HG03025 (cell line): ENCODE measurements around the gene GABRR3.

ENCODE experiments used
- ATAC-seq: cut with Tn5 transposase; IDR thresholded peaks from one replicate; pipeline ENCODE4 v1.9.1; 2021; ENCODE audit warnings: mild to moderate bottlenecking, moderate library complexity; ENCODE audit not compliant: unreplicated experiment, low FRiP score

The GABRR3 gene

GRCh38 chr3:97992547-97993173 lies 42.5 kb downstream of the GABRR3 start:
- no peak for ATAC-seq

GRCh38 chr3:97991293-97991682 lies 43.8 kb downstream of the GABRR3 start:
- ATAC-seq: no peak

GRCh38 chr3:97990624-97991292 lies 44.4 kb downstream of the GABRR3 start:
- ATAC-seq: no peak

- no peak for ATAC-seq
Observed at GRCh38 chr3:97988784-97989568, 46.1 kb downstream of the GABRR3 start.

GRCh38 chr3:97987306-97987705 lies 47.8 kb downstream of the GABRR3 start:
- ATAC-seq: no peak

- no peak for ATAC-seq
Observed at GRCh38 chr3:97983933-97984491, 51.1 kb downstream of the GABRR3 start.

GRCh38 chr3:97981886-97982285 lies 53.2 kb downstream of the GABRR3 start:
- no peak for ATAC-seq

- no peak for ATAC-seq
Observed at GRCh38 chr3:97979610-97980009, 55.5 kb downstream of the GABRR3 start.

GRCh38 chr3:97975466-97975865 lies 59.6 kb downstream of the GABRR3 start:
- no peak for ATAC-seq

GRCh38 chr3:97974996-97975395 lies 60.1 kb downstream of the GABRR3 start:
- ATAC-seq: no peak

- ATAC-seq: no peak
Observed at GRCh38 chr3:97972976-97973375, 62.1 kb downstream of the GABRR3 start.

- ATAC-seq: peak; percentile 93
Observed at GRCh38 chr3:97971679-97972567, 63.2 kb downstream of the GABRR3 start, which contains the start of gene RIOX2. RIOX2 (minus strand) TSS chr3:97972431; CDS start chr3:97967593, 4,838 bp downstream.

- ATAC-seq: no peak
Observed at GRCh38 chr3:97970956-97971620, 64.0 kb downstream of the GABRR3 start.

GRCh38 chr3:97970156-97970555 lies 65.0 kb downstream of the GABRR3 start:
- ATAC-seq: no peak

- ATAC-seq: no peak
Observed at GRCh38 chr3:97969541-97969940, 65.6 kb downstream of the GABRR3 start.

- ATAC-seq: no peak
Observed at GRCh38 chr3:97968376-97968775, 66.7 kb downstream of the GABRR3 start.

GRCh38 chr3:97967966-97968365 lies 67.1 kb downstream of the GABRR3 start:
- no peak for ATAC-seq

- no peak for ATAC-seq
Observed at GRCh38 chr3:97960993-97961766, 73.9 kb downstream of the GABRR3 start.

GRCh38 chr3:97960551-97960950 lies 74.6 kb downstream of the GABRR3 start:
- ATAC-seq: no peak
